H1 (cell line): ENCODE measurements around the gene HDDC3. TPM values are rescaled to one million over a fixed set of nuclear protein-coding genes. Genes with fewer than 3 reads are reported as not detected.

Experiments used
- CTCF ChIA-PET: fragments of 300-600 bp; sonication (Branson Sonifier 250); formaldehyde crosslinking; loops from one replicate; lab custom pipeline; 2021; ENCODE audit not compliant: partially characterized antibody; lab: Charles Lee
- POLR2A ChIA-PET: fragments of 300-600 bp; sonication (Branson Sonifier 250); formaldehyde crosslinking; loops from one replicate; lab custom pipeline; 2021; ENCODE audit warnings: inconsistent platforms; ENCODE audit not compliant: partially characterized antibody; lab: Charles Lee
- DNase-seq, 2 experiments: peaks; one replicate each; pipeline versions ENCODE4 v3.0.0 to v3.0.0-alpha.2; 2010 to 2022; ENCODE audit warnings: low spot score in 2 of 2, low read depth in 1 of 2, mixed read lengths in 1 of 2
- FAIRE-seq: peaks from 2 replicates; lab custom pipeline; 2011; peaks lifted over from hg19 to GRCh38; lab: Jason Lieb, UNC
- H2AFZ ChIP-seq: 2 replicates; pipeline ENCODE4 v1.8.1; 2012; ENCODE audit warnings: low read length, inconsistent platforms
- H2AK5ac ChIP-seq: 2 replicates; pipeline ENCODE4 v1.6.1; 2013; ENCODE audit warnings: low read depth, low read length
- H2BK120ac ChIP-seq: replicated peaks from 2 replicates; pipeline ENCODE3; 2013; ENCODE audit warnings: low read depth, low read length, inconsistent platforms
- H2BK12ac ChIP-seq: 2 replicates; pipeline ENCODE4 v1.6.1; 2013; ENCODE audit warnings: low read depth, low read length
- H2BK15ac ChIP-seq: 2 replicates; pipeline ENCODE4 v1.6.1; 2013; ENCODE audit warnings: low read length
- H2BK20ac ChIP-seq: 2 replicates; pipeline ENCODE4 v1.6.1; 2013; ENCODE audit warnings: low read length
- H2BK5ac ChIP-seq: 2 replicates; pipeline ENCODE4 v1.6.1; 2013; ENCODE audit warnings: low read depth, low read length
- H3K14ac ChIP-seq: 2 replicates; pipeline ENCODE4 v1.6.1; 2013; ENCODE audit warnings: inconsistent platforms; ENCODE audit not compliant: insufficient read length
- H3K18ac ChIP-seq: 2 replicates; pipeline ENCODE4 v1.6.1; 2013; ENCODE audit warnings: low read length; ENCODE audit errors: extremely low read depth
- H3K23ac ChIP-seq: 2 replicates; pipeline ENCODE4 v1.6.1; 2013; ENCODE audit warnings: inconsistent platforms; ENCODE audit not compliant: insufficient read length
- H3K23me2 ChIP-seq: 2 replicates; pipeline ENCODE4 v1.6.1; 2013; ENCODE audit warnings: low read depth, low read length
- H3K27ac ChIP-seq: 2 replicates; pipeline ENCODE4 v1.6.1; 2011; ENCODE audit warnings: low read depth, low read length, inconsistent platforms
- H3K27me3 ChIP-seq, 4 experiments: replicated peaks in 1 of 4; 1 replicate in 1 of 4; 2 replicates in 3 of 4; pipeline versions ENCODE4 v1.6.1 to v1.8.1; 2011 to 2013; ENCODE audit warnings: low read length in 3 of 4, mild to moderate bottlenecking in 3 of 4, inconsistent platforms in 2 of 4, mixed read lengths in 2 of 4, moderate library complexity in 1 of 4; ENCODE audit not compliant: control insufficient read depth in 3 of 4, insufficient read depth in 3 of 4; ENCODE audit errors: extremely low read depth in 1 of 4
- H3K36me3 ChIP-seq, 4 experiments: 2 replicates each; pipeline versions ENCODE4 v1.6.1 to v1.8.1; 2011 to 2013; ENCODE audit warnings: mild to moderate bottlenecking in 4 of 4, low read length in 3 of 4, moderate library complexity in 2 of 4, control low read depth in 1 of 4, inconsistent platforms in 1 of 4; ENCODE audit not compliant: insufficient read depth in 4 of 4, control insufficient read depth in 2 of 4
- H3K4ac ChIP-seq: replicated peaks from 2 replicates; pipeline ENCODE3; 2013; ENCODE audit warnings: low read length, low read depth, mixed read lengths, inconsistent platforms; ENCODE audit not compliant: insufficient read length
- H3K4me1 ChIP-seq, 4 experiments: replicated peaks in 1 of 4; 1 replicate in 1 of 4; 2 replicates in 3 of 4; pipeline versions ENCODE4 v1.6.1 to v1.8.1; 2011 to 2013; ENCODE audit warnings: low read length in 3 of 4, inconsistent platforms in 2 of 4, mixed read lengths in 1 of 4; ENCODE audit not compliant: insufficient read depth in 4 of 4, control insufficient read depth in 3 of 4
- H3K4me2 ChIP-seq, 2 experiments: 2 replicates each; pipeline versions ENCODE4 v1.6.1 to v1.8.1; 2011 to 2013; ENCODE audit warnings: low read depth in 2 of 2, low read length in 2 of 2, control low read depth in 1 of 2, inconsistent platforms in 1 of 2, mild to moderate bottlenecking in 1 of 2; ENCODE audit not compliant: insufficient read depth in 1 of 2
- H3K4me3 ChIP-seq, 4 experiments: fragments of 200-600, 300-600 bp in 1 of 4; sonication (generic), shearing (Covaris generic), sonication (Bioruptor Twin) in 1 of 4; 2 replicates each; pipeline versions ENCODE4 v1.5.1 to v1.8.1; 2011 to 2016; ENCODE audit warnings: low read length in 4 of 4, low read depth in 3 of 4, control low read depth in 2 of 4, inconsistent platforms in 2 of 4, mild to moderate bottlenecking in 2 of 4, mixed read lengths in 1 of 4, moderate library complexity in 1 of 4; ENCODE audit not compliant: insufficient read depth in 2 of 4; ENCODE audit errors: extremely low read depth in 1 of 4
- H3K56ac ChIP-seq: replicated peaks from 2 replicates; pipeline ENCODE3; 2013; ENCODE audit warnings: low read depth, mild to moderate bottlenecking, mixed read lengths, low read length, inconsistent platforms; ENCODE audit not compliant: insufficient read length
- H3K79me1 ChIP-seq: 2 replicates; pipeline ENCODE4 v1.6.1; 2013; ENCODE audit warnings: low read depth, low read length, control low read depth
- H3K79me2 ChIP-seq, 2 experiments: 2 replicates each; pipeline versions ENCODE4 v1.6.1 to v1.8.1; 2012 to 2013; ENCODE audit warnings: low read length in 2 of 2, mild to moderate bottlenecking in 2 of 2, inconsistent platforms in 1 of 2; ENCODE audit not compliant: insufficient read depth in 2 of 2, control insufficient read depth in 1 of 2
- H3K9ac ChIP-seq, 4 experiments: replicated peaks in 1 of 4; 1 replicate in 1 of 4; 2 replicates in 3 of 4; pipeline versions ENCODE4 v1.6.1 to v1.8.1; 2011 to 2013; ENCODE audit warnings: low read depth in 3 of 4, low read length in 3 of 4, control low read depth in 2 of 4, mild to moderate bottlenecking in 2 of 4, moderate library complexity in 2 of 4, inconsistent platforms in 1 of 4; ENCODE audit errors: extremely low read depth in 1 of 4
- H3K9me3 ChIP-seq, 2 experiments: 2 replicates each; pipeline versions ENCODE4 v1.6.1 to v1.8.1; 2012 to 2013; ENCODE audit warnings: mild to moderate bottlenecking in 2 of 2, moderate library complexity in 2 of 2, control low read depth in 1 of 2, inconsistent platforms in 1 of 2, low read depth in 1 of 2, low read length in 1 of 2, mixed read lengths in 1 of 2; ENCODE audit not compliant: insufficient read depth in 2 of 2
- H4K20me1 ChIP-seq, 2 experiments: replicated peaks in 1 of 2; 2 replicates each; pipeline versions ENCODE3 to v1.8.1; 2011 to 2013; ENCODE audit warnings: inconsistent platforms in 2 of 2, low read length in 2 of 2, mild to moderate bottlenecking in 1 of 2; ENCODE audit not compliant: insufficient read depth in 2 of 2, control insufficient read depth in 1 of 2
- H4K5ac ChIP-seq: 2 replicates; pipeline ENCODE4 v1.6.1; 2013; ENCODE audit warnings: low read length, low read depth, mixed read lengths, inconsistent platforms; ENCODE audit not compliant: insufficient read length
- H4K8ac ChIP-seq: 2 replicates; pipeline ENCODE4 v1.8.0; 2013; ENCODE audit warnings: mild to moderate bottlenecking, moderate library complexity, low read length, inconsistent platforms; ENCODE audit not compliant: insufficient read depth; ENCODE audit errors: extremely low read depth
- H4K91ac ChIP-seq: replicated peaks from 2 replicates; pipeline ENCODE3; 2013; ENCODE audit warnings: low read length, mixed read lengths, inconsistent platforms; ENCODE audit not compliant: insufficient read length
- KDM1A ChIP-seq: fragments of 200-600, 300-600 bp; sonication (generic); IDR thresholded peaks from 2 replicates; pipeline ENCODE4 v1.7.1; 2016; ENCODE audit warnings: mild to moderate bottlenecking, low read length, borderline replicate concordance
- WGBS, 2 experiments: shearing (Covaris generic) in 1 of 2; methylation state at CpG; one replicate each; pipeline versions ENCODE4 v1.1.6 to v1.1.7; 2013 to 2015; ENCODE audit warnings: low lambda C conversion rate in 2 of 2, mixed read lengths in 2 of 2, inconsistent platforms in 1 of 2, low coverage in 1 of 2, missing lambda C conversion rate in 1 of 2; ENCODE audit not compliant: insufficient replicate concordance in 2 of 2, insufficient coverage in 1 of 2, insufficient read length in 1 of 2; ENCODE audit errors: extremely low coverage in 1 of 2, missing lambda C conversion rate in 1 of 2; 5-methylcytosine and 5-hydroxymethylcytosine counted together
- polyA plus RNA-seq, 7 experiments: library from polyadenylated mRNA; depleted of rRNA in 3 of 7; stranded (reverse) in 5 of 7; unstranded in 2 of 7; fragments of >200 nt in 5 of 7; fragments of 200-250 nt in 2 of 7; gene quantifications; 1 replicate in 5 of 7; 2 replicates in 1 of 7; 4 replicates in 1 of 7; pipeline versions ENCODE4 v1.2.1 to v1.2.3, GENCODE V29; 2011 to 2013; ENCODE audit warnings: missing spikeins in 2 of 7, mixed read lengths in 2 of 7
- total RNA-seq: library from RNA; stranded (reverse); fragmentation: NEBNext Ultra II Directional; extraction: Animal tissue kit (Norgen Biotek cat#: 25700); gene quantifications from 2 replicates; pipeline ENCODE4 v1.2.1, GENCODE V29; 2021

HDDC3 gene
- total and polyA plus RNA-seq, 2 of the 8 experiments (the other 6 are each of a cell fraction or from before 2014, with no cell fraction given): 16.3 to 16.5 TPM

- Histone ChIP-seq H4K91ac (no peak overlapping the region), H4K20me1 (peaks cover 0 to 3% of the 10 kb centered on the region in 2 experiments), H3K79me1 (no peaks in the 10 kb centered on the region; the same call in 1 of the 2 replicates), H3K4me2 (no peak overlapping the region), H3K9me3 (no peaks in the 10 kb centered on the region), H4K8ac (no peak overlapping the region; the same call in 1 of the 2 replicates), H3K27ac (no peak overlapping the region), H3K56ac (no peak overlapping the region), H3K9ac (no peak overlapping the region), H2BK12ac (0 out of 2 replicates have a peak overlapping the region, but pooled peaks have one; percentile 68), H4K5ac (no peak overlapping the region), H3K18ac (no peak overlapping the region), H2AFZ (no peak overlapping the region), H2AK5ac (no peak overlapping the region), H3K4me1 (peaks cover 0 to 21% (median 15%) of the 10 kb centered on the region in 4 experiments; a peak in 6 of 7 replicates), H3K23me2 (peaks cover 1% of the 10 kb centered on the region; the same call in 1 of the 2 replicates), H3K36me3 (peaks cover 5 to 13% (median 10%) of the 10 kb centered on the region in 4 experiments; a peak in 4 of 8 replicates), H3K4ac (no peak overlapping the region), H3K4me3 (no peak overlapping the region), H3K79me2 (no peaks in the 10 kb centered on the region), H3K14ac (no peak overlapping the region), H2BK20ac (no peak overlapping the region), H2BK15ac (no peak overlapping the region; the same call in 1 of the 2 replicates), H2BK5ac (no peak overlapping the region; the same call in 1 of the 2 replicates), H2BK120ac (no peak overlapping the region), H3K23ac (no peak overlapping the region), H3K27me3 (no peaks in the 10 kb centered on the region)
- ChIA-PET CTCF (interaction anchor here (0.6 to 5.5 kb wide), 8 partner anchors 8 to 228 kb away, joined by 3 to 72 read pairs (median 4); partner anchors contain the start of genes HDDC3 and UNC45A), POLR2A (interaction anchor here (1.1 to 2.1 kb wide), 3 partner anchors 11 to 21 kb away, joined by 3 to 8 read pairs (median 4); partner anchors contain the start of gene MAN2A2)
- 93% methylated on average over 17 of the region's 19 CpGs; no CpG with 5 or more reads in 1 of the 2 experiments for WGBS, 2 experiments
- FAIRE-seq: no peak
- no peak for DNase-seq
- TF ChIP-seq KDM1A: no peak
Measured at GRCh38 chr15:90881978-90882721, 50.2 kb downstream of the HDDC3 start.
